HepG2 (cell line): ENCODE results near the gene IVD. TPM values are rescaled to one million over a fixed set of nuclear protein-coding genes. Genes with fewer than 3 reads are reported as not detected.

ENCODE experiments used
- ATF1 ChIP-seq: IDR thresholded peaks from 2 replicates; pipeline ENCODE4 v1.6.1; 2016; ENCODE audit warnings: mild to moderate bottlenecking, control low read depth
- CENPX ChIP-seq: sonication (generic); formaldehyde crosslinking; IDR thresholded peaks from 2 replicates; pipeline ENCODE4 v1.9.0; 2021; ENCODE audit warnings: mild to moderate bottlenecking, missing genetic modification reagents, moderate library complexity
- ESRRA ChIP-seq: sonication (generic); formaldehyde crosslinking; IDR thresholded peaks from 2 replicates; pipeline ENCODE4 v1.5.1; 2020; ENCODE audit warnings: mild to moderate bottlenecking, low read depth, missing genetic modification reagents
- MTA1 ChIP-seq: sonication (generic); formaldehyde crosslinking; IDR thresholded peaks from 2 replicates; pipeline ENCODE4 v1.4.0; 2020; ENCODE audit warnings: missing genetic modification reagents, mild to moderate bottlenecking, borderline replicate concordance
- NCOA2 ChIP-seq: sonication (generic); formaldehyde crosslinking; IDR thresholded peaks from 2 replicates; pipeline ENCODE4 v1.8.0; 2022; ENCODE audit warnings: inconsistent platforms
- NR0B2 ChIP-seq: sonication (generic); formaldehyde crosslinking; IDR thresholded peaks from 2 replicates; pipeline ENCODE4 v1.4.0; 2020; ENCODE audit warnings: mild to moderate bottlenecking, missing genetic modification reagents
- PRDM15 ChIP-seq: sonication (generic); formaldehyde crosslinking; IDR thresholded peaks from 2 replicates; pipeline ENCODE4 v1.4.0; 2020; ENCODE audit warnings: missing genetic modification reagents
- SMYD3 ChIP-seq: sonication (generic); formaldehyde crosslinking; IDR thresholded peaks from 2 replicates; pipeline ENCODE4 v1.8.1; 2023; ENCODE audit warnings: mild to moderate bottlenecking, missing genetic modification reagents
- SOX13 ChIP-seq, 3 experiments: fragments of 450-650 bp in 1 of 3; sonication (generic) in 1 of 3; formaldehyde crosslinking in 1 of 3; IDR thresholded peaks in 2 of 3; conservative IDR thresholded peaks in 1 of 3; 2 replicates each; pipeline versions ENCODE4 v1.5.0 to v1.6.1; 2016 to 2020; ENCODE audit warnings: antibody characterized with exemption in 1 of 3, mild to moderate bottlenecking in 1 of 3, missing compliant biosample characterization in 1 of 3, missing genetic modification reagents in 1 of 3, moderate library complexity in 1 of 3
- SRSF4 ChIP-seq: fragments of 200-400 bp; formaldehyde crosslinking; IDR thresholded peaks from one replicate; pipeline ENCODE4 v1.6.1; 2018; ENCODE audit warnings: mild to moderate bottlenecking, low read depth, low read length, moderate library complexity; ENCODE audit not compliant: poor library complexity, severe bottlenecking
- TBX2 ChIP-seq: sonication (generic); formaldehyde crosslinking; IDR thresholded peaks from 2 replicates; pipeline ENCODE4 v1.5.0; 2020; ENCODE audit warnings: missing genetic modification reagents, mild to moderate bottlenecking, borderline replicate concordance
- TFDP1 ChIP-seq: IDR thresholded peaks from 2 replicates; pipeline ENCODE4 v1.6.1; 2016; ENCODE audit warnings: missing compliant biosample characterization, missing genetic modification reagents, borderline replicate concordance
- XRCC5 ChIP-seq: fragments of 200-400 bp; formaldehyde crosslinking; optimal IDR thresholded peaks from 2 replicates; pipeline ENCODE3; 2017; ENCODE audit warnings: mild to moderate bottlenecking, low read length
- YEATS2 ChIP-seq: sonication (generic); formaldehyde crosslinking; IDR thresholded peaks from 2 replicates; pipeline ENCODE4 v1.4.0; 2020; ENCODE audit warnings: missing genetic modification reagents, borderline replicate concordance
- ZBTB21 ChIP-seq: sonication (generic); formaldehyde crosslinking; IDR thresholded peaks from 2 replicates; pipeline ENCODE4 v1.4.0; 2020; ENCODE audit warnings: missing genetic modification reagents
- ZC3H13 ChIP-seq: sonication (generic); formaldehyde crosslinking; IDR thresholded peaks from 2 replicates; pipeline ENCODE4 v1.8.1; 2023; ENCODE audit warnings: mild to moderate bottlenecking, missing genetic modification reagents, moderate library complexity
- ZFP41 ChIP-seq: sonication (generic); formaldehyde crosslinking; IDR thresholded peaks from 2 replicates; pipeline ENCODE4 v1.4.0; 2020; ENCODE audit warnings: mild to moderate bottlenecking, missing genetic modification reagents, borderline replicate concordance
- ZIK1 ChIP-seq: sonication (generic); formaldehyde crosslinking; IDR thresholded peaks from 2 replicates; pipeline ENCODE4 v1.5.0; 2020; ENCODE audit warnings: mild to moderate bottlenecking, low read depth, missing genetic modification reagents, borderline replicate concordance
- ZKSCAN1 ChIP-seq: fragments of 150-350 bp; IDR thresholded peaks from 2 replicates; pipeline ENCODE4 v1.6.1; 2014; ENCODE audit warnings: low read length
- ZNF264 ChIP-seq: sonication (generic); formaldehyde crosslinking; IDR thresholded peaks from 2 replicates; pipeline ENCODE4 v1.4.0; 2020; ENCODE audit warnings: missing genetic modification reagents
- ZNF3 ChIP-seq: IDR thresholded peaks from 2 replicates; pipeline ENCODE4 v1.7.0; 2017; ENCODE audit warnings: inconsistent platforms
- ZNF335 ChIP-seq: sonication (generic); formaldehyde crosslinking; IDR thresholded peaks from 2 replicates; pipeline ENCODE4 v1.4.0; 2020; ENCODE audit warnings: missing genetic modification reagents
- ZNF512 ChIP-seq: sonication (generic); formaldehyde crosslinking; IDR thresholded peaks from 2 replicates; pipeline ENCODE4 v1.4.0; 2020; ENCODE audit warnings: mild to moderate bottlenecking, missing genetic modification reagents
- ZSCAN25 ChIP-seq: sonication (generic); formaldehyde crosslinking; IDR thresholded peaks from 2 replicates; pipeline ENCODE4 v1.8.0; 2022; ENCODE audit warnings: mild to moderate bottlenecking, missing genetic modification reagents
- polyA plus RNA-seq, 8 experiments: library from polyadenylated mRNA; depleted of rRNA in 3 of 8; stranded (reverse) in 7 of 8; unstranded in 1 of 8; fragments of >200 nt; fragmentation: Illumina TruSeq in 4 of 8; extraction: Trizol in 4 of 8; gene quantifications; 2 replicates each; pipeline versions ENCODE4 v1.2.1 to v1.2.3, GENCODE V29; 2011 to 2016; ENCODE audit warnings: low read depth in 4 of 8, missing spikeins in 1 of 8, mixed read lengths in 1 of 8; ENCODE audit not compliant: insufficient read depth in 1 of 8
- total RNA-seq, 5 experiments: library from RNA; depleted of rRNA; stranded (reverse); fragments of >200 nt; fragmentation: Illumina TruSeq; extraction: Trizol; gene quantifications; 2 replicates each; pipeline ENCODE4 v1.2.3, GENCODE V29; 2016; ENCODE audit warnings: low read depth in 1 of 5

Gene IVD
- total and polyA plus RNA-seq, 2 of the 13 experiments (the other 11 are each of a cell fraction or from before 2014, with no cell fraction given) = 48.0 to 53.9 TPM

- TF ChIP-seq TFDP1 (CRISPR knock-in tag) (peak; percentile 56; the same call in 1 of the 2 replicates), YEATS2 (CRISPR knock-in tag) (no peak), SMYD3 (no peak), NR0B2 (CRISPR knock-in tag) (no peak), SRSF4 (no peak), CENPX (CRISPR knock-in tag) (no peak), ATF1 (CRISPR knock-in tag) (no peak), ZBTB21 (CRISPR knock-in tag) (no peak), TBX2 (CRISPR knock-in tag) (peak; percentile 47; the same call in 1 of the 2 replicates), MTA1 (CRISPR knock-in tag) (no peak; the same call in 1 of the 2 replicates), ZNF512 (CRISPR knock-in tag) (no peak), PRDM15 (CRISPR knock-in tag) (no peak), ZNF3 (CRISPR knock-in tag) (no peak), ZSCAN25 (CRISPR knock-in tag) (no peak), SOX13 (IDR thresholded peaks at IDR 0.05) (no peak), SOX13 (CRISPR knock-in tag; conservative IDR thresholded peaks at IDR 0.05 in 1 of 2, IDR thresholded peaks at IDR 0.05 in 1 of 2) (no peak), ZNF335 (CRISPR knock-in tag) (no peak), ZNF264 (CRISPR knock-in tag) (no peak), ZC3H13 (CRISPR knock-in tag) (no peak), XRCC5 (no peak), NCOA2 (CRISPR knock-in tag) (peak; percentile 25; the same call in 1 of the 2 replicates), ZFP41 (CRISPR knock-in tag) (no peak), ZKSCAN1 (no peak), ESRRA (CRISPR knock-in tag) (no peak), ZIK1 (CRISPR knock-in tag) (no peak)
Observed at GRCh38 chr15:40357723-40358470, 47.7 kb upstream of the IVD start, which contains the start of gene DISP2 (continued).
